ENCODE measurements around the gene FXYD5. TPM values are rescaled to one million over a fixed set of nuclear protein-coding genes. Genes with fewer than 3 reads are reported as not detected.
"Not testable (repeated sequence)": the region's sequence is repeated elsewhere in the genome, so short reads cannot be mapped to it uniquely, and the experiment has no call there.

The FXYD5 gene
- total RNA-seq, 1 donor from 2014 or later: 144 TPM

DNA sequence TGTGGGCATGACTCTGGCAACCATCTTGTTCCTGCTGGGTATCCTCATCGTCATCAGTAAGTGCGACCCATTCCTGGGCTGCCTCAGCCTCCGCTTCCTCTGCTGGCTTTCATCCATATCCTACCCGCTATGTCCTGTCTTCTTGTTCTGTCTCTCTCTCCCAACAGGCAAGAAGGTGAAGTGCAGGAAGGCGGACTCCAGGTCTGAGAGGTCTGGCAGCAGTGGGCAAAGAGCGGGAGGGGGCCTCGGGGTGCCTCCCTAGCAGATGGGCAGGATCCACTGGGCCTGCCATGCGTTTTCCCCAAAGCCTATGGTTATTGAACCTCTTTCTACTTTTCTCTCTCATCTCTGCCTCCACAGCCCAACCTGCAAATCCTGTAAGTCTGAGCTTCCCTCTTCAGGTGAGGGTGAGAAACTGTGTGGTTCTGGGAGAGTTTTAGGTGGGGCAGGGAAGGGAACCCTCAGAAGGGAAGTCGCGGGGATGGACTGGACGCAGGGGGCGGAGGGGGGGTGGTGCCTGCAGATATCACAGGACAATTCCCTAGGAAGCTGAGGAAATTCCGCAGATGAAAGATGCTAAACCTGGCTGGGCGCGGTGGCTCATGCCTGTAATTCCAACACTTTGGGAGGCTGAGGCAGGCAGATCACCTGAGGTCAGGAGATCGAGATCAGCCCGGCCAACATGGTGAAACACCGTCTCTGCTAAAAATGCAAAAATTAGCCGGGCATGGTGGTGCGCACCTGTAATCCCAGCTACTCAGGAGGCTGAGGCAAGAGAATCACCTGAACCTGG, 3.1 kb upstream of the FXYD5 start:
- Histone ChIP-seq H3K4me3 (no peak overlapping the region), H3K27ac (peak overlapping the region; percentile 37), H3K4me1 (peaks cover 32% of the 10 kb centered on the region), H3K9me3 (no peaks in the 10 kb centered on the region), H3K27me3 (no peaks in the 10 kb centered on the region), H3K36me3 (no peaks in the 10 kb centered on the region)
- TF ChIP-seq POLR2A (IDR thresholded peaks at IDR 0.05) (no peak), POLR2AphosphoS5 (IDR thresholded peaks at IDR 0.05; ENCODE audit: insufficient read depth in 1 of 2, low read depth in 1 of 2) (no peak)
- TF ChIP-seq, protein P1, sequence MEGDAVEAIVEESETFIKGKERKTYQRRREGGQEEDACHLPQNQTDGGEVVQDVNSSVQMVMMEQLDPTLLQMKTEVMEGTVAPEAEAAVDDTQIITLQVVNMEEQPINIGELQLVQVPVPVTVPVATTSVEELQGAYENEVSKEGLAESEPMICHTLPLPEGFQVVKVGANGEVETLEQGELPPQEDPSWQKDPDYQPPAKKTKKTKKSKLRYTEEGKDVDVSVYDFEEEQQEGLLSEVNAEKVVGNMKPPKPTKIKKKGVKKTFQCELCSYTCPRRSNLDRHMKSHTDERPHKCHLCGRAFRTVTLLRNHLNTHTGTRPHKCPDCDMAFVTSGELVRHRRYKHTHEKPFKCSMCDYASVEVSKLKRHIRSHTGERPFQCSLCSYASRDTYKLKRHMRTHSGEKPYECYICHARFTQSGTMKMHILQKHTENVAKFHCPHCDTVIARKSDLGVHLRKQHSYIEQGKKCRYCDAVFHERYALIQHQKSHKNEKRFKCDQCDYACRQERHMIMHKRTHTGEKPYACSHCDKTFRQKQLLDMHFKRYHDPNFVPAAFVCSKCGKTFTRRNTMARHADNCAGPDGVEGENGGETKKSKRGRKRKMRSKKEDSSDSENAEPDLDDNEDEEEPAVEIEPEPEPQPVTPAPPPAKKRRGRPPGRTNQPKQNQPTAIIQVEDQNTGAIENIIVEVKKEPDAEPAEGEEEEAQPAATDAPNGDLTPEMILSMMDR (IDR thresholded peaks at IDR 0.05): no peak
- no peak for DNase-seq (ENCODE audit: extremely low spot score in 2 of 2)
- intact Hi-C loops (cut with DNase I): no loop called here

DNA sequence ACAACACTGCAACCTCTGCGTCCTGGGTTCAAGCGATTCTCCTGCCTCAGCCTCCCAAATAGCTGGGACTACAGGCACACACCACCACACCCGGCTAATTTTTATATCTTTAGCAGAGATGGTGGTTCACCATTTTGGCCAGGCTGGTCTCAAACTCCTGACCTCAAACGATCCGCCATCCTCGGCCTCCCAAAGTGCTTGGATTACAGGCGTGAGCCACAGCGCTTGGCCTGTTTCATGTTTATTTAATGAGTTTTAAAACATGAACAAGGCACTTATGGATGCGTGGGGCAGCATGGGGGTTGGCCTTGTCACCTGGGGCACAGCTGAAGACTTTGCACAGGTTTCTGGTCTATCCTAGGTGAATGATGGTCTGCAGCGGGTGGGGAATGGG, 1.4 kb upstream of the FXYD5 start:
- Histone ChIP-seq H3K27ac (peak overlapping the region; percentile 90), H3K4me1 (peaks cover 37% of the 10 kb centered on the region)
- H3K4me3 ChIP-seq; DNase-seq (ENCODE audit: extremely low spot score in 2 of 2); intact Hi-C loops (cut with DNase I); H3K36me3 ChIP-seq; H3K27me3 ChIP-seq; H3K9me3 ChIP-seq: not testable (repeated sequence)

DNA sequence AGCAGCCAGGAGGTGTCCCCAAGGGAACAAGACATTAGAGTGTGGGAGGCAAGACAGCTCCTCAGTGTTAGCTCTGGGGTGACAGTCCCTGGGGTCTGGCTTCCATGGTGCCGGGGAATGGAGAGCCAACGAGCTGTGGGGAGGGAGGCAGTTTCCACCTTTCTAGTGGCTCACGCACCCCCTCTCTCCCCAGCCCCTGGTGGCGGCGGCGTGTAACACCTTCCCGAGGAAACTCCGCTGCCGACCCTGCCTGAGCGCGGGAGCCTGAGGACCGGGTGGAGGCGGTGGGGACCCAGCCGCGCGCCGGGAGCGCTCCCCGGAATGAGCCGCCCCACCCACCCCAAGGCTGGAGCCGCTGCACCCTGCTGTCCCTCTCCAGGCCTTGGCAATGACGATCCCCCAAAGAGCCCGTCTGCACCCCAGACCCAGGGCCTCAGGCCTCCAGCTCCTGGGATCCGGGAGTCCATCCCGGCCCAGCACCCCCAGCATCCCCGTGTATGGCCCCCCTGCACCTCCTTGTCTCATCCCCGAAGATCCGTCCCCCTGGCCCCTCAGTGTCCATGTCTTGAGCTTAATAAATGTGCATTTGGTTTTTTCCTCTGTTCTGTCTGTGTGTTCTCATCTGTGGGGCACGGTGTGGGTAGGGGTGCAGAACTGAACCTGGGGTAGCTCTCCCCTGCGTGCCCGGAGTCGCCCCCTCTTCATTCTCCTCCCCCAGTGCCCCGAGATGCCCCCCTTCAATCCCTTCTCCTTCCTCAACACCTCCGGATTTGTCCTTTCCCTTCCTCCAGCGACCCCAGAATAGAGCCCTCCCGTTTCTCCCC, 622 bp upstream of the FXYD5 start:
- peak overlapping the region; percentile 90 for H3K27ac ChIP-seq
- DNase-seq (ENCODE audit: extremely low spot score in 2 of 2): no peak
- peaks cover 0 to 17% of the 10 kb centered on the region in 2 donors for H3K36me3 ChIP-seq
- peak overlapping the region; percentile 73 to 78 for H3K4me3 ChIP-seq
- TF ChIP-seq, protein P1 (IDR thresholded peaks at IDR 0.05): peak in 1 of 3 experiments; percentile 54
- TF ChIP-seq POLR2A (IDR thresholded peaks at IDR 0.05) (no peak), POLR2AphosphoS5 (IDR thresholded peaks at IDR 0.05; ENCODE audit: insufficient read depth in 1 of 2, low read depth in 1 of 2) (no peak)
- intact Hi-C loops (cut with DNase I): no loop called here
- no peaks in the 10 kb centered on the region for H3K9me3 ChIP-seq
- peaks cover 37% of the 10 kb centered on the region for H3K4me1 ChIP-seq
- no peaks in the 10 kb centered on the region for H3K27me3 ChIP-seq

DNA sequence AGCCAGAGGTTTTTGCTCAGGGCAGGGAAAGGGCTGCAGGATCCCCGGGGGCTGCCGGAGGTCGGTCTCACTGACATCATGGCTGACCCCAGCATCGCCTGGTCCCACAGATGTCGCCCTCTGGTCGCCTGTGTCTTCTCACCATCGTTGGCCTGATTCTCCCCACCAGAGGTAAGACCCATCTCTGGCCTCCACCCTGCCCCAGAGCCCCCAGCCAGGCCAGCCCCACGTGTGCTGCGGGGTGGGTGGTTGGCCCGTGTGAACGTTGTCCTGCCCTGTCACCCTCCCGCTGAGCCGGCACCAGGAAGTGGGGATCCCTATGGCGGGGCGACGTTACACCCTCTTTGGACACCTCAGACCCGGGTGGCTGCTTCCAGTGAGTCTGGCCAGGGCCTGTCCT, 906 bp downstream of the FXYD5 start:
- Histone ChIP-seq H3K4me1 (peaks cover 37% of the 10 kb centered on the region), H3K4me3 (peak overlapping the region; percentile 73 to 78), H3K9me3 (no peaks in the 10 kb centered on the region), H3K27ac (peak overlapping the region; percentile 90), H3K27me3 (no peaks in the 10 kb centered on the region), H3K36me3 (peaks cover 0 to 29% of the 10 kb centered on the region in 2 donors)
- TF ChIP-seq, protein P1 (IDR thresholded peaks at IDR 0.05): no peak
- no peak for TF ChIP-seq POLR2AphosphoS5 (IDR thresholded peaks at IDR 0.05; ENCODE audit: insufficient read depth in 1 of 2, low read depth in 1 of 2)
- no peak for DNase-seq (ENCODE audit: extremely low spot score in 2 of 2)
- intact Hi-C loops (cut with DNase I): no loop called here

DNA sequence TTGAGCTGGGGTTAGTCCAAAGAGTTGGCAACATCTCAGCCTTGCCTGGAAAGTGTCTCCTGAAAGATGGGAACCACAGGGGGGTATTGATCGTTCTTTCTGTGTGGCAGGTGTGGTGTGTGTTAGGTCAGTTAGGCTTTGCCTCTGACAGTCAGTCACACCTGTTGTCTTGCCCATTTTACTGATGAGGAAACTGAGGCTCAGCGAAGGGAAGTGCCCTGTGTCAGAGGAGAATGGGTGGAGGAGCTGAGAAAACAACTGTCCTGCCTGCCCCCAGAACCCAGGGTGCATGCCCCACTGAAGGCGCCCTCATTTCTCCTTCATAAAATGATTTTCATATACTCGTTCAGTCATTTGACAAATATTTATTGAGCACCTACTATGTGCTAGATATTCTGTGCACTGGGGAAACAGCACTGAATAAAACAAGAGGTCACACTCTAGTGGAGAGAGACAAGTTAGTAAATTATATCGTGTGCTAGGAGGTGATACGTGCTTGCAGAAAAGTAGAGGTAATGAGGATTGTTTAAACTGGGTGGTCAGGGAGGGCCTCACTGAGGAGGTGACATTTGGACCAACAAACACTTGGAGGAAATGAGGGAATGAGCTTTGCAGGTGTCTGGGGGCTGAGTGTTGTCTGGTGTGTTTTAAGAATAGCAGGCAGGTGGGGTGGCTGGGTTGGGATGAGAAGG, 1.6 kb downstream of the FXYD5 start:
- TF ChIP-seq POLR2A (IDR thresholded peaks at IDR 0.05) (no peak), POLR2AphosphoS5 (IDR thresholded peaks at IDR 0.05; ENCODE audit: insufficient read depth in 1 of 2, low read depth in 1 of 2) (no peak)
- TF ChIP-seq, protein P1 (IDR thresholded peaks at IDR 0.05): no peak
- peak overlapping the region; percentile 73 to 78 for H3K4me3 ChIP-seq
- H3K4me1 ChIP-seq: peaks cover 37% of the 10 kb centered on the region
- intact Hi-C loops (cut with DNase I): no loop called here
- DNase-seq (ENCODE audit: extremely low spot score in 2 of 2): no peak
- peaks cover 0 to 33% of the 10 kb centered on the region in 2 donors for H3K36me3 ChIP-seq
- no peaks in the 10 kb centered on the region for H3K27me3 ChIP-seq
- H3K9me3 ChIP-seq: no peaks in the 10 kb centered on the region
- peak overlapping the region; percentile 90 for H3K27ac ChIP-seq
